Astrocyte (in vitro differentiated cells and primary cell): ENCODE data around the gene VCAM1. TPM values are rescaled to one million over a fixed set of nuclear protein-coding genes. Genes with fewer than 3 reads are reported as not detected.

Experiments used
- DNase-seq: peaks from one replicate; pipeline ENCODE4 v3.0.0-alpha.2; 2010; ENCODE audit warnings: low read depth
- FAIRE-seq: peaks from 2 replicates; lab custom pipeline; 2011; peaks lifted over from hg19 to GRCh38; lab: Jason Lieb, UNC
- H2AFZ ChIP-seq: 2 replicates; pipeline ENCODE4 v1.6.0; 2012; ENCODE audit warnings: low read depth, low read length, inconsistent platforms
- H3K27ac ChIP-seq: 2 replicates; pipeline ENCODE4 v1.5.1; 2011; ENCODE audit warnings: low read depth, low read length, inconsistent platforms
- H3K27me3 ChIP-seq: 2 replicates; pipeline ENCODE4 v1.6.0; 2011; ENCODE audit warnings: low read length, inconsistent platforms; ENCODE audit not compliant: insufficient read depth
- H3K36me3 ChIP-seq: 2 replicates; pipeline ENCODE4 v1.5.1; 2011; ENCODE audit warnings: low read length, inconsistent platforms; ENCODE audit not compliant: insufficient read depth
- H3K4me1 ChIP-seq: 2 replicates; pipeline ENCODE4 v1.5.1; 2011; ENCODE audit warnings: low read length, inconsistent platforms; ENCODE audit not compliant: insufficient read depth
- H3K4me2 ChIP-seq: 2 replicates; pipeline ENCODE4 v1.6.0; 2012; ENCODE audit warnings: low read length, inconsistent platforms
- H3K4me3 ChIP-seq: 2 replicates; pipeline ENCODE4 v1.5.1; 2011; ENCODE audit warnings: low read depth, mild to moderate bottlenecking, low read length, inconsistent platforms; ENCODE audit not compliant: insufficient read depth
- H3K79me2 ChIP-seq: 2 replicates; pipeline ENCODE4 v1.6.0; 2012; ENCODE audit warnings: mild to moderate bottlenecking, low read length, inconsistent platforms; ENCODE audit not compliant: insufficient read depth
- H3K9ac ChIP-seq: 2 replicates; pipeline ENCODE4 v1.6.0; 2012; ENCODE audit warnings: mild to moderate bottlenecking, low read length, inconsistent platforms
- H3K9me3 ChIP-seq: 2 replicates; pipeline ENCODE4 v1.5.1; 2012; ENCODE audit warnings: low read depth, mild to moderate bottlenecking, low read length, inconsistent platforms; ENCODE audit not compliant: insufficient read depth
- H4K20me1 ChIP-seq: 2 replicates; pipeline ENCODE4 v1.6.0; 2012; ENCODE audit warnings: low read length, inconsistent platforms; ENCODE audit not compliant: insufficient read depth
- H3K27ac Mint-ChIP-seq: one replicate; pipeline ENCODE4 v1.8.0; 2021; ENCODE audit warnings: mild to moderate bottlenecking, mixed read lengths; ENCODE audit not compliant: unreplicated experiment
- H3K27me3 Mint-ChIP-seq: one replicate; pipeline ENCODE4 v1.8.0; 2021; ENCODE audit warnings: low read depth, mixed read lengths; ENCODE audit not compliant: unreplicated experiment
- H3K36me3 Mint-ChIP-seq: one replicate; pipeline ENCODE4 v1.8.0; 2021; ENCODE audit warnings: low read depth, mixed read lengths; ENCODE audit not compliant: unreplicated experiment
- H3K4me1 Mint-ChIP-seq: one replicate; pipeline ENCODE4 v1.8.0; 2021; ENCODE audit warnings: low read depth, mixed read lengths; ENCODE audit not compliant: unreplicated experiment
- H3K4me3 Mint-ChIP-seq: one replicate; pipeline ENCODE4 v1.8.0; 2021; ENCODE audit warnings: mild to moderate bottlenecking, moderate library complexity, mixed read lengths; ENCODE audit not compliant: unreplicated experiment
- H3K9me3 Mint-ChIP-seq: one replicate; pipeline ENCODE4 v1.8.0; 2021; ENCODE audit warnings: mild to moderate bottlenecking, mixed read lengths; ENCODE audit not compliant: unreplicated experiment
- CTCF ChIP-seq: IDR thresholded peaks from 2 replicates; pipeline ENCODE4 v1.5.1; 2011; ENCODE audit warnings: low read depth, mild to moderate bottlenecking, inconsistent platforms, low read length, moderate library complexity; ENCODE audit not compliant: insufficient read depth
- EZH2 ChIP-seq: IDR thresholded peaks from 2 replicates; pipeline ENCODE4 v1.6.1; 2012; ENCODE audit warnings: mild to moderate bottlenecking, low read length, inconsistent platforms; ENCODE audit not compliant: insufficient read depth
- total RNA-seq: library from RNA; stranded (reverse); gene quantifications from 2 replicates; pipeline ENCODE4 v1.2.1, GENCODE V29; 2021

The VCAM1 gene
- total RNA-seq, 1 donor from 2014 or later: 3.2 TPM

DNA sequence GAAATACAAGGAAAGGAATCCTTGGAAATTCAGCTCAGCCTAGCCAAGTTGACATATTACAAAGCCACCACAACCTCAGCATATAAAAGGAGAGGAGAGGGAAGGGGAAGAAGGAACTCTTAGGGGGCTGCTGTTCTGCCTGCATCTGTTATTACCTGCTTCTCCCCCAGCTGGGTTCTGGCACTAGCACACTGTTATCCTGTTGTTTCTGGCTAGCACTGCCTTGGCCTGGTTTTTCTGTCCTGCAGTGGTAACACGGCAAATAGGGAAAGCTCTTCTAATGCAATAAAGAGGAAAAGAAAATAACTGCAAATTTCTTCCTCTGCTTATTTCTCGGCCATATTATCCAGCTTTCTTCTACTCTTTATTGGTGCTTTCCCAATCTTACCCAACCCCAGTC is 16.5 kb upstream of the VCAM1 start:
- peaks cover 5% of the 10 kb centered on the region for H3K4me1 Mint-ChIP-seq
- H3K4me3 Mint-ChIP-seq: no peak overlapping the region
- H3K27ac Mint-ChIP-seq: no peak overlapping the region
- Histone ChIP-seq H3K27me3 (no peaks in the 10 kb centered on the region), H3K27ac (no peak overlapping the region), H3K36me3 (no peaks in the 10 kb centered on the region), H2AFZ (no peak overlapping the region), H3K79me2 (no peaks in the 10 kb centered on the region), H3K9me3 (no peaks in the 10 kb centered on the region), H4K20me1 (no peaks in the 10 kb centered on the region), H3K4me3 (no peak overlapping the region), H3K4me1 (peaks cover 10% of the 10 kb centered on the region), H3K9ac (no peak overlapping the region), H3K4me2 (no peak overlapping the region)
- no peaks in the 10 kb centered on the region for H3K27me3 Mint-ChIP-seq
- H3K9me3 Mint-ChIP-seq: no peaks in the 10 kb centered on the region
- FAIRE-seq (no peak), DNase-seq (no peak)
- TF ChIP-seq EZH2 (no peak), CTCF (no peak)
- no peaks in the 10 kb centered on the region for H3K36me3 Mint-ChIP-seq

DNA sequence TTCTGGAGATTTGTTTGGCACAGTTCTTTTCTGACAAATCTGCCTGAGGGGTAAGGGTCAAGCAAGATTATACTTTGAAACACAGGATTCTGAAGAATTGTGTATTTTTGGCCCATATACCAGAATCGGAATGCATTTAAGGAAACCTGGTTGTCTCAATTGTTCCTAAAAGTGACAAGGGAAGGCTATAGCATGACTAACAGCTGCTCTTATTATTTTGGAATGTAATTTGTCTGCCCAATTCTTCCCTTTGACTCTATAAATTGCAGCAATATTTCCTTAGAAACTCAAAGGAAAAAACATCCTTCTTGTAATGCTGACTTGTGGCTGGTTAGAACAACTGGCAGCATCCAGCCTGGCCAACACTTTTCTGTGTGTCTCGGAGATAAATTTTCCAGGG is 15.8 kb upstream of the VCAM1 start:
- Mint-ChIP-seq H3K36me3 (no peaks in the 10 kb centered on the region), H3K4me1 (peaks cover 5% of the 10 kb centered on the region), H3K4me3 (no peak overlapping the region), H3K9me3 (no peaks in the 10 kb centered on the region), H3K27ac (no peak overlapping the region), H3K27me3 (no peaks in the 10 kb centered on the region)
- Histone ChIP-seq H3K36me3 (no peaks in the 10 kb centered on the region), H3K4me2 (no peak overlapping the region), H3K9me3 (no peaks in the 10 kb centered on the region), H3K79me2 (no peaks in the 10 kb centered on the region), H4K20me1 (no peaks in the 10 kb centered on the region), H3K4me3 (no peak overlapping the region), H3K27me3 (no peaks in the 10 kb centered on the region), H3K4me1 (peaks cover 16% of the 10 kb centered on the region), H3K9ac (no peak overlapping the region), H3K27ac (no peak overlapping the region), H2AFZ (no peak overlapping the region)
- FAIRE-seq (no peak), DNase-seq (peak; percentile 69)
- TF ChIP-seq CTCF: no peak
- TF ChIP-seq EZH2: no peak

- H3K4me3 Mint-ChIP-seq: no peak overlapping the region
- Histone ChIP-seq H2AFZ (no peak overlapping the region), H3K4me3 (no peak overlapping the region), H3K4me1 (peaks cover 16% of the 10 kb centered on the region), H4K20me1 (no peaks in the 10 kb centered on the region), H3K27me3 (no peaks in the 10 kb centered on the region), H3K9ac (no peak overlapping the region), H3K36me3 (no peaks in the 10 kb centered on the region), H3K79me2 (no peaks in the 10 kb centered on the region), H3K27ac (no peak overlapping the region), H3K4me2 (no peak overlapping the region), H3K9me3 (no peaks in the 10 kb centered on the region)
- no peak overlapping the region for H3K27ac Mint-ChIP-seq
- DNase-seq (no peak), FAIRE-seq (no peak)
- no peak for TF ChIP-seq CTCF
- TF ChIP-seq EZH2: no peak
- H3K36me3 Mint-ChIP-seq: no peaks in the 10 kb centered on the region
- no peaks in the 10 kb centered on the region for H3K9me3 Mint-ChIP-seq
- no peaks in the 10 kb centered on the region for H3K27me3 Mint-ChIP-seq
- H3K4me1 Mint-ChIP-seq: peaks cover 5% of the 10 kb centered on the region
These were observed 15.1 kb upstream of the VCAM1 start for GRCh38 chr1:100704473-100704872.
